Measurements from ENCODE around the gene PLCB1. TPM values are rescaled to one million over a fixed set of nuclear protein-coding genes. Genes with fewer than 3 reads are reported as not detected.

The PLCB1 gene
- total and polyA plus RNA-seq, 2 of the 4 experiments (the other 2 are of a cell fraction): 5.6 to 16.1 TPM

DNA sequence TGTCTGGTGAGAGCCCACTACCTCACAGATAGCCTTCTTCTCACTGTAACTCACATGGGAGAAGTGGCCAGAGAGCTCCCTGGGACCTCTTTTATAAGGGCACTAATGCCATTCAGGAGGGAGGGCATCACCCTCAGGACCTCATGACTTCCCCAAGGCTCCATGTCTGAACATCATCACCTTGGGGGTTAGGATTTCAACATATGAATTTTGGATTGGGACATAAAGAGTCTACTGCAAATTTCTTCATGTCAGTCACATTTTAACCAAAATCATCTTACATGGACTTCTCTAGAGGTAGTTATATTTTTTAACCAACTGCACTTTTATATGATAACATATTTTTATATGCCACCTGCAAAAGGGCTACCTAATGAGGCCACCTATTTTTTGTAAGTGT, 324.7 kb downstream of the PLCB1 start:
- Histone ChIP-seq H3K36me3 (ENCODE audit: control insufficient read depth, insufficient read depth, low read length) (no peaks in the 10 kb centered on the region), H2BK15ac (ENCODE audit: low read depth, low read length) (no peak overlapping the region; the same call in 2 of the 3 replicates), H3K18ac (ENCODE audit: low read depth, low read length) (no peak overlapping the region), H3K9me3 (ENCODE audit: control insufficient read depth, insufficient read depth, low read length) (no peaks in the 10 kb centered on the region), H3K23ac (ENCODE audit: low read depth, low read length) (no peak overlapping the region), H3K4me3 (ENCODE audit: insufficient read depth, low read depth, low read length) (no peak overlapping the region), H4K91ac (ENCODE audit: insufficient read depth, low read depth, low read length) (no peak overlapping the region), H3K4ac (ENCODE audit: low read depth, low read length) (no peak overlapping the region), H4K8ac (ENCODE audit: low read depth in 2 of 2, low read length in 2 of 2) (no peak overlapping the region), H3K79me1 (ENCODE audit: low read depth in 1 of 2, low read length in 2 of 2) (peaks cover 0 to 3% of the 10 kb centered on the region in 2 experiments; a peak in 1 of 4 replicates), H2AK9ac (replicated peaks; ENCODE audit: low read depth, low read length, poor library complexity) (no peak overlapping the region), H3K14ac (replicated peaks; ENCODE audit: low read depth, low read length) (no peak overlapping the region), H2BK5ac (ENCODE audit: low read depth, low read length, poor library complexity, severe bottlenecking) (no peak overlapping the region), H3K9ac (ENCODE audit: low read depth, low read length) (no peak overlapping the region), H2BK120ac (ENCODE audit: low read depth, low read length) (no peak overlapping the region), H2AK5ac (ENCODE audit: low read depth, low read length) (no peak overlapping the region), H2BK20ac (ENCODE audit: low read depth, low read length) (no peak overlapping the region), H2AFZ (replicated peaks; ENCODE audit: low read length, poor library complexity) (no peak overlapping the region), H4K20me1 (ENCODE audit: insufficient read depth, low read length) (no peaks in the 10 kb centered on the region), H3K56ac (ENCODE audit: extremely low read depth, insufficient read depth, low read length) (no peak overlapping the region), H3K4me2 (ENCODE audit: low read depth, low read length) (no peak overlapping the region), H3K27ac (ENCODE audit: insufficient read depth, low read length) (no peak overlapping the region), H3K4me1 (ENCODE audit: control insufficient read depth, insufficient read depth, low read length) (peaks cover 3% of the 10 kb centered on the region), H3K27me3 (ENCODE audit: control insufficient read depth, insufficient read depth, low read length) (no peaks in the 10 kb centered on the region), H4K5ac (ENCODE audit: low read depth, low read length) (no peak overlapping the region), H3K9me1 (ENCODE audit: insufficient read depth, low read length) (peaks cover 5% of the 10 kb centered on the region)
- in situ Hi-C loops (cut with MboI; ENCODE audit: low sequenced_read_pairs): no loop called here
- DNase-seq (no peak), ATAC-seq (ENCODE audit: low read depth) (no peak)
- dilution Hi-C loops (cut with HindIII; ENCODE audit: low sequenced_read_pairs, unreplicated experiment): no loop called here
- no TSS peak for BruUV-seq (replicated peaks)
- TF ChIP-seq RCOR1 (IDR thresholded peaks at IDR 0.05; ENCODE audit: insufficient replicate concordance, low read length): no peak
- TF ChIP-seq MAZ (IDR thresholded peaks at IDR 0.05; ENCODE audit: borderline replicate concordance, low read depth, low read length): no peak
- no peak for TF ChIP-seq SMC3 (IDR thresholded peaks at IDR 0.05; ENCODE audit: low read depth, low read length)
- no peak for TF ChIP-seq CEBPB (IDR thresholded peaks at IDR 0.05; ENCODE audit: low read depth, low read length)
- no peak for TF ChIP-seq BHLHE40 (IDR thresholded peaks at IDR 0.05; ENCODE audit: low read depth, low read length)
- TF ChIP-seq, protein P1, sequence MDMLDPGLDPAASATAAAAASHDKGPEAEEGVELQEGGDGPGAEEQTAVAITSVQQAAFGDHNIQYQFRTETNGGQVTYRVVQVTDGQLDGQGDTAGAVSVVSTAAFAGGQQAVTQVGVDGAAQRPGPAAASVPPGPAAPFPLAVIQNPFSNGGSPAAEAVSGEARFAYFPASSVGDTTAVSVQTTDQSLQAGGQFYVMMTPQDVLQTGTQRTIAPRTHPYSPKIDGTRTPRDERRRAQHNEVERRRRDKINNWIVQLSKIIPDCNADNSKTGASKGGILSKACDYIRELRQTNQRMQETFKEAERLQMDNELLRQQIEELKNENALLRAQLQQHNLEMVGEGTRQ (IDR thresholded peaks at IDR 0.05; ENCODE audit: low read depth, low read length): no peak
- TF ChIP-seq RAD21 (IDR thresholded peaks at IDR 0.05; ENCODE audit: low read length): no peak
- TF ChIP-seq MAFK (IDR thresholded peaks at IDR 0.05; ENCODE audit: low read depth, low read length): no peak
- no peak for TF ChIP-seq POLR2A (IDR thresholded peaks at IDR 0.05; ENCODE audit: low read depth, low read length)
- TF ChIP-seq ELK1 (IDR thresholded peaks at IDR 0.05; ENCODE audit: borderline replicate concordance, low read depth, low read length): no peak
- TF ChIP-seq RFX5 (IDR thresholded peaks at IDR 0.05; ENCODE audit: low read depth, low read length): no peak
- no peak for TF ChIP-seq CHD1 (IDR thresholded peaks at IDR 0.05; ENCODE audit: low read depth, low read length)
- TF ChIP-seq, protein P2, sequence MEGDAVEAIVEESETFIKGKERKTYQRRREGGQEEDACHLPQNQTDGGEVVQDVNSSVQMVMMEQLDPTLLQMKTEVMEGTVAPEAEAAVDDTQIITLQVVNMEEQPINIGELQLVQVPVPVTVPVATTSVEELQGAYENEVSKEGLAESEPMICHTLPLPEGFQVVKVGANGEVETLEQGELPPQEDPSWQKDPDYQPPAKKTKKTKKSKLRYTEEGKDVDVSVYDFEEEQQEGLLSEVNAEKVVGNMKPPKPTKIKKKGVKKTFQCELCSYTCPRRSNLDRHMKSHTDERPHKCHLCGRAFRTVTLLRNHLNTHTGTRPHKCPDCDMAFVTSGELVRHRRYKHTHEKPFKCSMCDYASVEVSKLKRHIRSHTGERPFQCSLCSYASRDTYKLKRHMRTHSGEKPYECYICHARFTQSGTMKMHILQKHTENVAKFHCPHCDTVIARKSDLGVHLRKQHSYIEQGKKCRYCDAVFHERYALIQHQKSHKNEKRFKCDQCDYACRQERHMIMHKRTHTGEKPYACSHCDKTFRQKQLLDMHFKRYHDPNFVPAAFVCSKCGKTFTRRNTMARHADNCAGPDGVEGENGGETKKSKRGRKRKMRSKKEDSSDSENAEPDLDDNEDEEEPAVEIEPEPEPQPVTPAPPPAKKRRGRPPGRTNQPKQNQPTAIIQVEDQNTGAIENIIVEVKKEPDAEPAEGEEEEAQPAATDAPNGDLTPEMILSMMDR (conservative IDR thresholded peaks at IDR 0.05; ENCODE audit: low read depth, low read length): no peak
- TF ChIP-seq FOS (IDR thresholded peaks at IDR 0.05; ENCODE audit: low read depth, low read length): no peak
- TF ChIP-seq NFE2L2 (IDR thresholded peaks at IDR 0.05; ENCODE audit: low read depth, low read length): no peak
- TF ChIP-seq MXI1 (IDR thresholded peaks at IDR 0.05; ENCODE audit: borderline replicate concordance, low read depth, low read length): no peak
- intact Hi-C loops (cut with micrococcal nuclease): no loop called here
- ChIA-PET POLR2A (ENCODE audit: unreplicated experiment) (no interaction called here), CTCF (interaction anchor here (1.0 kb wide), 1 partner anchor 79 kb away, joined by 3 read pairs; no protein-coding TSS in a partner anchor)
